Hepatocyte (in vitro differentiated cells): ENCODE measurements around the gene PCDHGA6. TPM values are rescaled to one million over a fixed set of nuclear protein-coding genes. Genes with fewer than 3 reads are reported as not detected.

ENCODE experiments used
- DNase-seq: peaks from one replicate; pipeline ENCODE4 v3.0.0-alpha.2; 2016; ENCODE audit warnings: low spot score
- H2AFZ ChIP-seq: fragments of 200-600 bp; sonication (generic); 2 replicates; pipeline ENCODE4 v1.6.0; 2016; ENCODE audit warnings: antibody characterized with exemption, mild to moderate bottlenecking
- H3K27ac ChIP-seq: fragments of 200-600 bp; sonication (generic); 2 replicates; pipeline ENCODE4 v1.5.1; 2016; ENCODE audit warnings: mild to moderate bottlenecking
- H3K27me3 ChIP-seq: fragments of 200-600 bp; sonication (generic); 2 replicates; pipeline ENCODE4 v1.6.1; 2016
- H3K36me3 ChIP-seq: fragments of 200-600 bp; sonication (generic); replicated peaks from 2 replicates; pipeline ENCODE4 v1.5.1; 2016; ENCODE audit warnings: low read depth; ENCODE audit not compliant: insufficient read depth
- H3K4me1 ChIP-seq: fragments of 200-600 bp; sonication (generic); 2 replicates; pipeline ENCODE4 v1.5.1; 2016; ENCODE audit warnings: mild to moderate bottlenecking, moderate library complexity; ENCODE audit not compliant: insufficient read depth
- H3K4me2 ChIP-seq: fragments of 200-600 bp; sonication (generic); 2 replicates; pipeline ENCODE4 v1.6.0; 2016
- H3K4me3 ChIP-seq: fragments of 200-600 bp; sonication (generic); 2 replicates; pipeline ENCODE4 v1.5.1; 2016; ENCODE audit warnings: mild to moderate bottlenecking
- H3K79me2 ChIP-seq: fragments of 200-600 bp; sonication (generic); 2 replicates; pipeline ENCODE4 v1.6.0; 2017; ENCODE audit warnings: mild to moderate bottlenecking
- H3K9me2 ChIP-seq: fragments of 200-600 bp; sonication (generic); replicated peaks from 2 replicates; pipeline ENCODE4 v1.6.0; 2017; ENCODE audit warnings: mild to moderate bottlenecking; ENCODE audit not compliant: insufficient read depth
- H3K9me3 ChIP-seq: fragments of 200-600 bp; sonication (generic); 2 replicates; pipeline ENCODE4 v1.5.1; 2016; ENCODE audit warnings: low read depth, mild to moderate bottlenecking
- H4K20me1 ChIP-seq: fragments of 200-600 bp; sonication (generic); 2 replicates; pipeline ENCODE4 v1.6.0; 2016; ENCODE audit warnings: mild to moderate bottlenecking; ENCODE audit not compliant: insufficient read depth, poor library complexity, severe bottlenecking
- EZH2 ChIP-seq: fragments of 200-600 bp; sonication (generic); IDR thresholded peaks from 2 replicates; pipeline ENCODE4 v1.6.1; 2016; ENCODE audit warnings: antibody characterized with exemption, mild to moderate bottlenecking, borderline replicate concordance
- EZH2phosphoT487 ChIP-seq: fragments of 200-600 bp; sonication (generic); IDR thresholded peaks from one replicate; pipeline ENCODE4 v1.6.1; 2018; ENCODE audit warnings: antibody characterized with exemption, mild to moderate bottlenecking, low read depth, moderate library complexity; ENCODE audit not compliant: unreplicated experiment, severe bottlenecking
- WGBS: methylation state at CpG from one replicate; pipeline ENCODE4 v1.1.6; 2016; ENCODE audit warnings: low lambda C conversion rate; ENCODE audit errors: missing lambda C conversion rate; 5-methylcytosine and 5-hydroxymethylcytosine counted together
- polyA plus RNA-seq: library from polyadenylated mRNA; unstranded; fragments of >200 nt; fragmentation: Nextera tagmentation; extraction: Ambion mirVana; gene quantifications from 2 replicates; pipeline ENCODE4 v1.2.1, GENCODE V29; 2016
- total RNA-seq: library from RNA; depleted of rRNA; stranded (reverse); fragments of >200 nt; gene quantifications from 2 replicates; pipeline ENCODE4 v1.2.3, GENCODE V29; 2014
- TF ChIP-seq, protein P1 (sequence below): fragments of 200-600 bp; sonication (generic); IDR thresholded peaks from 2 replicates; pipeline ENCODE4 v1.5.1; 2016; ENCODE audit warnings: antibody characterized with exemption, mild to moderate bottlenecking; ENCODE audit not compliant: poor library complexity

Gene PCDHGA6
- total and polyA plus RNA-seq, 2 experiments from 2014 or later: 0.11 TPM; not detected in 1

- 95% methylated on average over 37 of the region's 37 CpGs for WGBS
- DNase-seq: no peak
- no peaks in the 10 kb centered on the region for H4K20me1 ChIP-seq
- no peaks in the 10 kb centered on the region for H3K36me3 ChIP-seq
- no peaks in the 10 kb centered on the region for H3K9me3 ChIP-seq
- no peak within 1 kb of the TSS for H3K27ac ChIP-seq
- H3K79me2 ChIP-seq: no peaks in the 10 kb centered on the region
- no peak within 1 kb of the TSS for H2AFZ ChIP-seq
- H3K4me1 ChIP-seq: no peaks in the 10 kb centered on the region
- no peak for TF ChIP-seq EZH2phosphoT487
- no peak for TF ChIP-seq EZH2
- TF ChIP-seq, protein P1, sequence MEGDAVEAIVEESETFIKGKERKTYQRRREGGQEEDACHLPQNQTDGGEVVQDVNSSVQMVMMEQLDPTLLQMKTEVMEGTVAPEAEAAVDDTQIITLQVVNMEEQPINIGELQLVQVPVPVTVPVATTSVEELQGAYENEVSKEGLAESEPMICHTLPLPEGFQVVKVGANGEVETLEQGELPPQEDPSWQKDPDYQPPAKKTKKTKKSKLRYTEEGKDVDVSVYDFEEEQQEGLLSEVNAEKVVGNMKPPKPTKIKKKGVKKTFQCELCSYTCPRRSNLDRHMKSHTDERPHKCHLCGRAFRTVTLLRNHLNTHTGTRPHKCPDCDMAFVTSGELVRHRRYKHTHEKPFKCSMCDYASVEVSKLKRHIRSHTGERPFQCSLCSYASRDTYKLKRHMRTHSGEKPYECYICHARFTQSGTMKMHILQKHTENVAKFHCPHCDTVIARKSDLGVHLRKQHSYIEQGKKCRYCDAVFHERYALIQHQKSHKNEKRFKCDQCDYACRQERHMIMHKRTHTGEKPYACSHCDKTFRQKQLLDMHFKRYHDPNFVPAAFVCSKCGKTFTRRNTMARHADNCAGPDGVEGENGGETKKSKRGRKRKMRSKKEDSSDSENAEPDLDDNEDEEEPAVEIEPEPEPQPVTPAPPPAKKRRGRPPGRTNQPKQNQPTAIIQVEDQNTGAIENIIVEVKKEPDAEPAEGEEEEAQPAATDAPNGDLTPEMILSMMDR: no peak
- H3K4me3 ChIP-seq: no peak within 1 kb of the TSS
- H3K4me2 ChIP-seq: no peak within 1 kb of the TSS
- no peaks in the 10 kb centered on the region for H3K9me2 ChIP-seq
- H3K27me3 ChIP-seq: no peaks in the 10 kb centered on the region
Measured at GRCh38 chr5:141382469-141383294, 9.0 kb downstream of the PCDHGA6 start, which contains the start of gene PCDHGA7. TSS of gene PCDHGA7 (plus strand) at chr5:141382742. CDS start at chr5:141382900, 158 bp downstream.

DNA sequence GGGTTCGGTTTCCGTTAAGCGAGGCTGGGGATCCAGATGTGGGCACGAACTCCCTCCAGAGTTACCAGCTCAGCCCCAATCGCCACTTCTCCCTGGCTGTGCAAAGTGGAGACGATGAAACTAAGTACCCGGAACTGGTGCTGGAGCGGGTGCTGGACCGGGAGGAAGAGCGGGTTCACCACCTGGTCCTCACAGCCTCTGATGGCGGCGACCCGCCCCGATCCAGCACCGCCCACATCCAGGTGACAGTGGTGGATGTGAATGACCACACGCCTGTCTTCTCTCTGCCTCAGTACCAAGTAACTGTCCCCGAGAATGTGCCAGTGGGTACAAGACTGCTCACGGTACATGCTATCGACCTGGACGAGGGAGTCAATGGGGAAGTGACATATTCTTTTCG is 9.7 kb downstream of the PCDHGA6 start:
- no peak overlapping the region for H3K4me3 ChIP-seq
- peaks cover 1% of the 10 kb centered on the region for H3K9me3 ChIP-seq
- no peaks in the 10 kb centered on the region for H3K27me3 ChIP-seq

DNA sequence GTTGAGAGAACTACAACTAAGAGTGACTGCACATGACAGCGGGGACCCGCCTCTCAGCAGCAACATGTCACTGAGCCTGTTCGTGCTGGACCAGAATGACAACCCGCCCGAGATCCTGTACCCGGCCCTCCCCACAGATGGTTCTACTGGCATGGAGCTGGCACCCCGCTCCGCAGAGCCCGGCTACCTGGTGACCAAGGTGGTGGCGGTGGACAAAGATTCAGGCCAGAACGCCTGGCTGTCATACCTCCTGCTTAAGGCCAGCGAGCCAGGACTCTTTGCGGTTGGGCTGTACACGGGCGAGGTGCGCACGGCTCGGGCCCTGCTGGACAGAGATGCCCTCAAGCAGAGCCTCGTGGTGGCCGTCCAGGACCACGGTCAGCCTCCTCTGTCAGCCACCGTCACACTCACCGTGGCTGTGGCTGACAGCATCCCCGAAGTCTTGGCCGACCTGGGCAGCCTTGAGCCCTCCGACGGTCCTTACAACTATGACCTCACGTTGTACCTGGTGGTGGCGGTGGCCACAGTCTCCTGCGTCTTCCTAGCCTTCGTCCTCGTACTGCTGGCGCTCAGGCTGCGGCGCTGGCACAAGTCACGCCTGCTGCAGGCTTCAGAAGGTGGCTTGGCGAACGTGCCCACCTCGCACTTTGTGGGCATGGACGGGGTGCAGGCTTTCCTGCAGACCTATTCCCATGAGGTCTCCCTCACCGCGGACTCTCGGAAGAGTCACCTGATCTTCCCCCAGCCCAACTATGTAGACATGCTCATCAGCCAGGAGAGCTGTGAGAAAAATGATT is 11.0 kb downstream of the PCDHGA6 start:
- no peak for TF ChIP-seq EZH2
- no peak for TF ChIP-seq EZH2phosphoT487
- TF ChIP-seq, protein P1: no peak

More for the DNA sequence above, 9.7 kb downstream of the PCDHGA6 start:
- Histone ChIP-seq H2AFZ (no peak overlapping the region), H3K4me2 (no peak overlapping the region), H3K4me1 (no peaks in the 10 kb centered on the region), H3K9me2 (no peaks in the 10 kb centered on the region), H3K79me2 (no peaks in the 10 kb centered on the region), H4K20me1 (no peaks in the 10 kb centered on the region), H3K36me3 (no peaks in the 10 kb centered on the region), H3K27ac (no peak overlapping the region)
- TF ChIP-seq, protein P1: no peak
- TF ChIP-seq EZH2phosphoT487 (no peak), EZH2 (no peak)
- 96% methylated on average over 21 of the region's 21 CpGs for WGBS
- no peak for DNase-seq

More for the DNA sequence above, 11.0 kb downstream of the PCDHGA6 start:
- 94% methylated on average over 40 of the region's 43 CpGs for WGBS
- no peak overlapping the region for H2AFZ ChIP-seq
- H3K4me2 ChIP-seq: no peak overlapping the region
- H3K79me2 ChIP-seq: no peaks in the 10 kb centered on the region
- peaks cover 12% of the 10 kb centered on the region for H3K9me3 ChIP-seq
- no peak overlapping the region for H3K4me3 ChIP-seq
- DNase-seq: no peak
- no peaks in the 10 kb centered on the region for H3K4me1 ChIP-seq
- no peaks in the 10 kb centered on the region for H3K36me3 ChIP-seq
- no peaks in the 10 kb centered on the region for H4K20me1 ChIP-seq
- H3K27me3 ChIP-seq: no peaks in the 10 kb centered on the region
- no peaks in the 10 kb centered on the region for H3K9me2 ChIP-seq
- H3K27ac ChIP-seq: no peak overlapping the region
